HG03558 (cell line): ENCODE measurements around the gene AAMP.
A peak's percentile ranks its signal among the peaks of the same experiment; 100 is the strongest.
"Not testable (repeated sequence)": the region's sequence is repeated elsewhere in the genome, so short reads cannot be mapped to it uniquely, and the experiment has no call there.

Experiments used
- ATAC-seq: cut with Tn5 transposase; IDR thresholded peaks from one replicate; pipeline ENCODE4 v1.9.1; 2021; ENCODE audit warnings: moderate number of reproducible peaks; ENCODE audit not compliant: unreplicated experiment; ENCODE audit errors: extremely low read depth

AAMP gene

GRCh38 chr2:218269900-218270720 is at the start of gene AAMP, which contains the start of gene PNKD:
TSS of gene AAMP (minus strand) at chr2:218270137. CDS start at chr2:218270086, 51 bp downstream.
TSS of gene PNKD (plus strand) at chr2:218270519. CDS start at chr2:218270536, 17 bp downstream.
- ATAC-seq = peak; percentile 85

GRCh38 chr2:218318241-218318640 is 48.3 kb upstream of the AAMP start:
- no peak for ATAC-seq

DNA sequence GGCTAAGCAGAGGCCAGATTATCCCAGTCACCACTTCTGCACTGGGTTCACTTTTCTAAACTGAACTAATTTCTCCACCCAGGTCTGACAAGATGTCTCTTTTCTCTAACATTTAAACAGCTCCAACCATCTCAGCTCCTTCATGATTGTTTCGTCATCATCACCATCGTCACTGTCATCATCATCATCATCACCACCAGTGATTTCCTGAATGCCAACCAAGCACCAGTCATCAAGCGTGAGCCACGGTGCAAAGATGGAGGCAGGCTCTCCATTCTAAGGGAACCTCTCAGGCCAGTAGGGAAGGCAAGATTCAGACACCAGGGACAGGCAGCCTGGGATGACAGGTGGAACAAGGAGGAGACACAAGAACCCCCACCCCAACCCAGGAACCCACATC is 47.9 kb upstream of the AAMP start:
- no peak for ATAC-seq

GRCh38 chr2:218317303-218317630 is 47.3 kb upstream of the AAMP start:
- ATAC-seq = no peak

GRCh38 chr2:218315397-218315796 is 45.5 kb upstream of the AAMP start:
- ATAC-seq = no peak

DNA sequence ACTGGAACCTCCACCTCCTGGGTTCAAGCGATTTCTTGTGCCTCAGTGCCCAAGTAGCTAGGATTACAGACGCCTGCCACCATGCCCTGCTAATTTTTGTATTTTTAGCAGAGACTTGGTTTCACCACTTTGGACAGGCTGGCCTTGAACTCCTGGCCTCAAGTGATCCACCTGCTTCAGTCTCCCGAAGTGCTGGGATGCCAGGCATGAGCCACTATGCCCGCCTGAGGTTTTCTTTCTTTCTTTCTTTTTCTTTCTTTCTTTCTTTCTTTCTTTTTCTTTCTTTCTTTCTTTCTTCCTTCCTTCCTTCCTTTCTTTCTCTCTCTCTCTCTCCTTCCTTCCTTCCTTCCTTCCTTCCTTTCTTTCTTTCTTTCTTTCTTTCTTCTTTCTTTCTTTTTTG is 44.8 kb upstream of the AAMP start:
- not testable (repeated sequence) for ATAC-seq

DNA sequence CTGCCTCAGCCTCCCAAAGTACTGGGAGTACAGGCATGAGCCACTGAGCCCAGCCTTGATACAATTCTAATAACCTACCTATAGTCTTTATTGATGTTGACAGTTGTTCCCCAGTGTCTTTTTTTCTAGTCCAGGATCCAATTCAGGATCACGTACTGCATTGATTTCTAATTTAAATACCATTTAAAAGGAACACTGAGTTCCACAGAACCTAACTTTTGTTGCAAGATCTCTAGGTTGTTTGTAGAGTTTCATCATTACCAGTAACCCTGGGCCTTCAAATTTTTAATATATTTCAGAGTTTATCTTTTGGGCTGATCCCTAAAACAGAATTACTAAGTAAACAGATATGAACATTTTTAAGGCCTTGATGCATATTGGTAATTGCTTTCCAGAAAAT is 43.4 kb upstream of the AAMP start:
- ATAC-seq = no peak

GRCh38 chr2:218312267-218312756 is 42.4 kb upstream of the AAMP start:
- no peak for ATAC-seq

- not testable (repeated sequence) for ATAC-seq
Measured at GRCh38 chr2:218311541-218312266, 41.8 kb upstream of the AAMP start.

DNA sequence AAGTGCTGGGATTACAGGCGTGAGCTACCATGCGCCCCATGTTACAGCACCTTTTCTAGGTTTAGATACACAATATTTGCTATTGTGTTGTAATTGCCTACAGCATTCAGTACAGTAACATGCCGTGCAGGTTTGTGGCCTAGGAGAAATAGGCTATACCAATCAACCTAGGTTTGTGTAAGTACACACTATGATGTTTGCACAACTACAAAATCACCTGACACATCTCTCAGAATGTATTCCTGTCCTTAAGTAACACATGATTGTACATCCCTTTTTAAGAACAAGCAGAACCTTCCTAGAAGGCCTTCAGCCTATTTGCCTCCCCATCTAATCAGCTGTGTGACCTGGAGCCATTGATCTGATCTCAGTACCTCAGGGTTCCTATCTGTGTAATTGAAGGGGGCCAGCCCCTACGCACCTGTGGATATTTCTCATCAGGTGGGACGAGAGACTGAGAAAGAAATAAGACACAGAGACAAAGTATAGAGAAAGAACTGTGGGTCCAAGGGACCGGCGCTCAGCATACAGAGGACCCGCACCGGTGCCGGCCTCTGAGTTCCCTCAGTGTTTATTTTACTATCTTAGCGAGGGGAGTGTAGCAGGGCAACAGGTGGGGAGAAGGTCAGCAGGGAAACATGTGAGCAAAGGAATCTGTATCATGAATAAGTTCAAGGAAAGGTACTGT is 41.1 kb upstream of the AAMP start:
- no peak for ATAC-seq

GRCh38 chr2:218307415-218308090 is 37.6 kb upstream of the AAMP start:
- no peak for ATAC-seq

GRCh38 chr2:218306184-218306920 is 36.4 kb upstream of the AAMP start:
- ATAC-seq = no peak

DNA sequence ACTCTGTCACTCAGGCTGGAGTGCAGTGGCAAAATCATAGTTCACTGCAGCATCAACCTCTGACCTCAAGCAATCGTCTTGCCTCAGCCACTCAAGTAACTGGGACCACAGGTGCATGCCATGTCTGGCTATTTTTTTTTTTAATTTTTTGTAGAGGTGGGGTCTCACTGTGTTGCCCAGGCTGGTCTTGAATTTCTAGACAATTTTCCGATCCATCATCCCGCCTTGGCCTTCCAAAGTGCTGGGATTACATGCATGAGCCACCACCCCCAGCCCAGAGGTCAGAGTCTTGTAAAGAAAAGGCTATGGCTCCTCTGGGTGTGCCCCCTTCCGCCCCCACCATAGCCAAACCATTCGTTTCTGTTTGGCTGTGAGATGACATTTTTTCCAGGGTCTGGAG is 35.4 kb upstream of the AAMP start:
- ATAC-seq = no peak

- ATAC-seq = no peak
Measured at GRCh38 chr2:218301176-218301819, 31.4 kb upstream of the AAMP start.

- ATAC-seq = no peak
Measured at GRCh38 chr2:218300141-218300540, 30.2 kb upstream of the AAMP start.

GRCh38 chr2:218298314-218298875 is 28.5 kb upstream of the AAMP start:
- no peak for ATAC-seq

- ATAC-seq = no peak
Measured at GRCh38 chr2:218296847-218297246, 26.9 kb upstream of the AAMP start.

- ATAC-seq = no peak
Measured at GRCh38 chr2:218296200-218296599, 26.3 kb upstream of the AAMP start.

DNA sequence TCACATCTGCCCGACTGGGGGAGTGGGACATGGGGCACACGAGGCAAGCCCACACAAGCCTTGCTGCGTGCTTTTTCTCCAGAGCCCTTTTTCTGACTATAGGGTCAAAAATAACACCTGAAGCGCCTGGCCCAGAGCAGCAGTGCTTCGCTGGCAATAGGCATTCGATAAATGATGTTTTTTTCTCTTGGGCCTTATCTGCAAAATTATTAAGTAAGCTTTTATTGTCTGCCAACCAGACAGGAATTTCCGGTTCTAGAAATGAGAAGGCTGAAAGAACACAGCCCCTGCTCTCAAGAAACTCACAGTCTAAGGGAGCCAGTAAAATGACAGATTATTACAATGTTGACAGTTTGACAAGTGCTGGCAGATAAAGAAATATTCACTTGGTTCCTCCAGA is 25.1 kb upstream of the AAMP start:
- no peak for ATAC-seq
